ENCODE data around the gene SGSM2. TPM values are rescaled to one million over a fixed set of nuclear protein-coding genes. Genes with fewer than 3 reads are reported as not detected.

Gene SGSM2
- polyA plus RNA-seq, 1 donor from 2014 or later, result 222 TPM

GRCh38 chr17:2420176-2420575 lies 82.9 kb downstream of the SGSM2 start:
- Histone ChIP-seq H3K27me3 (ENCODE audit: insufficient read depth, low read depth, low read length) (no peaks in the 10 kb centered on the region), H3K79me2 (replicated peaks; ENCODE audit: insufficient read depth, low read length) (no peaks in the 10 kb centered on the region), H3K36me3 (ENCODE audit: insufficient read depth, low read length) (no peaks in the 10 kb centered on the region), H3K9me2 (ENCODE audit: insufficient read depth, low read length) (no peaks in the 10 kb centered on the region), H3K4me2 (ENCODE audit: low read length) (no peak overlapping the region), H3F3A (ENCODE audit: insufficient read depth, low read length, poor library complexity, severe bottlenecking) (no peaks in the 10 kb centered on the region), H2AFZ (ENCODE audit: low read depth, low read length) (no peak overlapping the region), H3K4me3 (ENCODE audit: low read length) (no peak overlapping the region), H4K20me1 (ENCODE audit: insufficient read depth) (no peaks in the 10 kb centered on the region), H3K27ac (ENCODE audit: low read length) (no peak overlapping the region), H3K9me3 (ENCODE audit: low read length) (no peaks in the 10 kb centered on the region), H3K9ac (ENCODE audit: low read length) (no peak overlapping the region)
- TF ChIP-seq MXI1 (conservative IDR thresholded peaks at IDR 0.05; ENCODE audit: poor library complexity, severe bottlenecking) (no peak), CTCF (IDR thresholded peaks at IDR 0.05; ENCODE audit: poor library complexity, severe bottlenecking) (no peak), EP300 (conservative IDR thresholded peaks at IDR 0.05; ENCODE audit: poor library complexity, severe bottlenecking) (no peak), POLR2AphosphoS5 (IDR thresholded peaks at IDR 0.05) (no peak), RAD21 (conservative IDR thresholded peaks at IDR 0.05) (no peak), SMC3 (conservative IDR thresholded peaks at IDR 0.05; ENCODE audit: poor library complexity) (no peak), TAF1 (IDR thresholded peaks at IDR 0.05; ENCODE audit: low read depth) (no peak), EZH2 (IDR thresholded peaks at IDR 0.05; ENCODE audit: borderline replicate concordance, insufficient read depth, low read length, poor library complexity, severe bottlenecking) (no peak), REST (IDR thresholded peaks at IDR 0.05; ENCODE audit: borderline replicate concordance) (no peak)

- TF ChIP-seq SMC3 (conservative IDR thresholded peaks at IDR 0.05; ENCODE audit: poor library complexity), result peak; percentile 62
- no peak for TF ChIP-seq EZH2 (IDR thresholded peaks at IDR 0.05; ENCODE audit: borderline replicate concordance, insufficient read depth, low read length, poor library complexity, severe bottlenecking)
- no peak for TF ChIP-seq POLR2AphosphoS5 (IDR thresholded peaks at IDR 0.05)
- peak; percentile 61 for TF ChIP-seq CTCF (IDR thresholded peaks at IDR 0.05; ENCODE audit: poor library complexity, severe bottlenecking)
- TF ChIP-seq RAD21 (conservative IDR thresholded peaks at IDR 0.05), result peak; percentile 70
- Histone ChIP-seq H3K79me2 (replicated peaks; ENCODE audit: insufficient read depth, low read length) (no peaks in the 10 kb centered on the region), H4K20me1 (ENCODE audit: insufficient read depth) (no peaks in the 10 kb centered on the region), H3F3A (ENCODE audit: insufficient read depth, low read length, poor library complexity, severe bottlenecking) (no peaks in the 10 kb centered on the region), H3K27me3 (ENCODE audit: insufficient read depth, low read depth, low read length) (no peaks in the 10 kb centered on the region), H3K9me3 (ENCODE audit: low read length) (no peaks in the 10 kb centered on the region), H3K36me3 (ENCODE audit: insufficient read depth, low read length) (no peaks in the 10 kb centered on the region), H3K27ac (ENCODE audit: low read length) (no peak overlapping the region), H3K4me3 (ENCODE audit: low read length) (no peak overlapping the region), H3K9ac (ENCODE audit: low read length) (no peak overlapping the region), H3K4me2 (ENCODE audit: low read length) (no peak overlapping the region), H3K9me2 (ENCODE audit: insufficient read depth, low read length) (no peaks in the 10 kb centered on the region), H2AFZ (ENCODE audit: low read depth, low read length) (no peak overlapping the region)
These were observed 84.2 kb downstream of the SGSM2 start for GRCh38 chr17:2421315-2422147.
